ENCODE results near the gene TMEM121. TPM values are rescaled to one million over a fixed set of nuclear protein-coding genes. Genes with fewer than 3 reads are reported as not detected.
"Not testable (repeated sequence)": the region's sequence is repeated elsewhere in the genome, so short reads cannot be mapped to it uniquely, and the experiment has no call there.

Gene TMEM121
- polyA plus RNA-seq, 6 donors from 2014 or later = 1.4 to 3.3 (median 1.9) TPM

- Mint-ChIP-seq H3K27ac (peak overlapping the region in 2 of 6 donors; percentile 72 to 80), H3K4me3 (peak overlapping the region in 6 of 8 donors; percentile 39 to 67 (median 53)), H3K4me1 (peaks cover 27 to 34% (median 34%) of the 10 kb centered on the region in 3 donors), H3K9me3 (peaks cover 0 to 12% (median 0%) of the 10 kb centered on the region in 7 donors), H3K36me3 (peaks cover 0 to 15% of the 10 kb centered on the region in 2 donors)
- DNase-seq (peak; percentile 44), ATAC-seq (ENCODE audit: low read depth in 2 of 2) (peak; percentile 64 to 78)
- H3K27me3 Mint-ChIP-seq = not testable (repeated sequence)
Observed at GRCh38 chr14:105560048-105560669, 33.8 kb downstream of the TMEM121 start.

GRCh38 chr14:105561345-105561744 lies 35.0 kb downstream of the TMEM121 start:
- not testable (repeated sequence) for H3K27me3 Mint-ChIP-seq, DNase-seq
- H3K4me3 Mint-ChIP-seq = peak overlapping the region in 6 of 8 donors; percentile 29 to 70 (median 62)

GRCh38 chr14:105562713-105563346 lies 36.4 kb downstream of the TMEM121 start:
- Mint-ChIP-seq H3K4me1 (peaks cover 34 to 42% (median 38%) of the 10 kb centered on the region in 3 donors), H3K4me3 (peak overlapping the region in 7 of 8 donors; percentile 42 to 84 (median 68)), H3K27ac (peak overlapping the region; percentile 96 to 99 (median 97)), H3K36me3 (peaks cover 0 to 15% of the 10 kb centered on the region in 2 donors), H3K27me3 (no peaks in the 10 kb centered on the region), H3K9me3 (peaks cover 0 to 16% (median 0%) of the 10 kb centered on the region in 7 donors)
- DNase-seq (no peak), ATAC-seq (ENCODE audit: low read depth in 2 of 2) (no peak)

More at GRCh38 chr14:105561345-105561744, 35.0 kb downstream of the TMEM121 start:
- peaks cover 0 to 15% of the 10 kb centered on the region in 2 donors for H3K36me3 Mint-ChIP-seq
- peaks cover 31 to 37% (median 37%) of the 10 kb centered on the region in 3 donors for H3K4me1 Mint-ChIP-seq
- ATAC-seq (ENCODE audit: low read depth in 2 of 2) = not testable (repeated sequence)
- H3K27ac Mint-ChIP-seq = peak overlapping the region; percentile 88 to 99 (median 94)
- H3K9me3 Mint-ChIP-seq = peaks cover 0 to 12% (median 0%) of the 10 kb centered on the region in 7 donors

- Mint-ChIP-seq H3K9me3 (peaks cover 0 to 16% (median 0%) of the 10 kb centered on the region in 7 donors), H3K27me3 (no peaks in the 10 kb centered on the region), H3K4me3 (peak overlapping the region in 4 of 8 donors; percentile 30 to 68 (median 56)), H3K27ac (peak overlapping the region; percentile 87 to 99 (median 97)), H3K4me1 (peaks cover 39 to 45% (median 41%) of the 10 kb centered on the region in 3 donors), H3K36me3 (peaks cover 0 to 15% of the 10 kb centered on the region in 2 donors)
- DNase-seq (no peak), ATAC-seq (ENCODE audit: low read depth in 2 of 2) (no peak)
Observed at GRCh38 chr14:105563347-105563737, 37.0 kb downstream of the TMEM121 start.

GRCh38 chr14:105564536-105564935 lies 38.2 kb downstream of the TMEM121 start:
- peaks cover 49 to 53% (median 50%) of the 10 kb centered on the region in 3 donors for H3K4me1 Mint-ChIP-seq
- peaks cover 0 to 19% (median 0%) of the 10 kb centered on the region in 7 donors for H3K9me3 Mint-ChIP-seq
- H3K4me3 Mint-ChIP-seq = peak overlapping the region in 2 of 8 donors; percentile 25 to 68
- H3K27me3 Mint-ChIP-seq; ATAC-seq (ENCODE audit: low read depth in 2 of 2); DNase-seq: not testable (repeated sequence)
- H3K27ac Mint-ChIP-seq = peak overlapping the region in 5 of 6 donors; percentile 70 to 97 (median 92)
- peaks cover 0 to 15% of the 10 kb centered on the region in 2 donors for H3K36me3 Mint-ChIP-seq

GRCh38 chr14:105565185-105565919 lies 39.0 kb downstream of the TMEM121 start:
- not testable (repeated sequence) for ATAC-seq (ENCODE audit: low read depth in 2 of 2)
- H3K4me1 Mint-ChIP-seq = peaks cover 58 to 62% (median 58%) of the 10 kb centered on the region in 3 donors

GRCh38 chr14:105566248-105567163 lies 40.1 kb downstream of the TMEM121 start:
- peaks cover 0 to 33% (median 0%) of the 10 kb centered on the region in 7 donors for H3K9me3 Mint-ChIP-seq
- peak overlapping the region in 4 of 6 donors; percentile 90 to 97 (median 94) for H3K27ac Mint-ChIP-seq
- not testable (repeated sequence) for H3K27me3 Mint-ChIP-seq
- H3K4me3 Mint-ChIP-seq = peak overlapping the region in 3 of 8 donors; percentile 42 to 52 (median 50)
- ATAC-seq (ENCODE audit: low read depth in 2 of 2) (peak; percentile 83 to 86), DNase-seq (peak; percentile 59)
- peaks cover 64 to 69% (median 68%) of the 10 kb centered on the region in 3 donors for H3K4me1 Mint-ChIP-seq
- peaks cover 0 to 24% of the 10 kb centered on the region in 2 donors for H3K36me3 Mint-ChIP-seq

More at GRCh38 chr14:105565185-105565919, 39.0 kb downstream of the TMEM121 start:
- peak overlapping the region; percentile 89 to 100 (median 96) for H3K27ac Mint-ChIP-seq
- not testable (repeated sequence) for DNase-seq, H3K27me3 Mint-ChIP-seq
- H3K9me3 Mint-ChIP-seq = peaks cover 0 to 27% (median 0%) of the 10 kb centered on the region in 7 donors
- H3K4me3 Mint-ChIP-seq = peak overlapping the region; percentile 21 to 87 (median 60)
- H3K36me3 Mint-ChIP-seq = peaks cover 0 to 17% of the 10 kb centered on the region in 2 donors

GRCh38 chr14:105567164-105568103 lies 41.1 kb downstream of the TMEM121 start:
- peaks cover 0 to 21% of the 10 kb centered on the region in 2 donors for H3K36me3 Mint-ChIP-seq
- ATAC-seq (ENCODE audit: low read depth in 2 of 2); H3K27me3 Mint-ChIP-seq; DNase-seq: not testable (repeated sequence)
- H3K4me3 Mint-ChIP-seq = peak overlapping the region in 7 of 8 donors; percentile 15 to 75 (median 57)
- H3K27ac Mint-ChIP-seq = peak overlapping the region; percentile 91 to 97 (median 96)
- H3K9me3 Mint-ChIP-seq = peaks cover 0 to 32% (median 0%) of the 10 kb centered on the region in 7 donors
- H3K4me1 Mint-ChIP-seq = peaks cover 62 to 71% (median 68%) of the 10 kb centered on the region in 3 donors

GRCh38 chr14:105568140-105568843 lies 41.9 kb downstream of the TMEM121 start:
- H3K27ac Mint-ChIP-seq = peak overlapping the region; percentile 74 to 99 (median 94)
- H3K4me1 Mint-ChIP-seq = peaks cover 58 to 67% (median 65%) of the 10 kb centered on the region in 3 donors
- not testable (repeated sequence) for ATAC-seq (ENCODE audit: low read depth in 2 of 2); H3K27me3 Mint-ChIP-seq; DNase-seq
- H3K4me3 Mint-ChIP-seq = peak overlapping the region in 7 of 8 donors; percentile 4 to 75 (median 57)
- H3K36me3 Mint-ChIP-seq = peaks cover 0 to 12% of the 10 kb centered on the region in 2 donors
- peaks cover 0 to 24% (median 0%) of the 10 kb centered on the region in 7 donors for H3K9me3 Mint-ChIP-seq

- Mint-ChIP-seq H3K4me3 (peak overlapping the region in 6 of 8 donors; percentile 0 to 89 (median 59)), H3K27ac (peak overlapping the region; percentile 91 to 99 (median 96)), H3K27me3 (no peaks in the 10 kb centered on the region), H3K36me3 (peaks cover 0 to 9% of the 10 kb centered on the region in 2 donors), H3K9me3 (peaks cover 0 to 22% (median 0%) of the 10 kb centered on the region in 7 donors), H3K4me1 (peaks cover 54 to 63% (median 63%) of the 10 kb centered on the region in 3 donors)
- DNase-seq (no peak), ATAC-seq (ENCODE audit: low read depth in 2 of 2) (no peak)
Observed at GRCh38 chr14:105568859-105569766, 42.7 kb downstream of the TMEM121 start.
